ENCODE measurements around the gene TRIM14.

- no peak for TF ChIP-seq CTCF (conservative IDR thresholded peaks at IDR 0.05 in 1 of 2, IDR thresholded peaks at IDR 0.05 in 1 of 2; ENCODE audit: extremely low read depth in 1 of 2, insufficient read depth in 1 of 2, low read depth in 1 of 2, low read length in 2 of 2)
- TF ChIP-seq EZH2 (IDR thresholded peaks at IDR 0.05; ENCODE audit: borderline replicate concordance, low read length), result no peak
Measured at GRCh38 chr9:98136489-98136888, 17.5 kb upstream of the TRIM14 start.

Measured in mammary epithelial cell (primary cell).